K562 (cell line): ENCODE results near the gene CASTOR1. TPM values are rescaled to one million over a fixed set of nuclear protein-coding genes. Genes with fewer than 3 reads are reported as not detected.

ENCODE experiments used
- CHD2 ChIP-seq: IDR thresholded peaks from 2 replicates; pipeline ENCODE4 v1.6.1; 2011; ENCODE audit warnings: low read depth, low read length
- FOS ChIP-seq: IDR thresholded peaks from 3 replicates; pipeline ENCODE4 v1.6.1; 2011; ENCODE audit not compliant: insufficient read length; ENCODE audit errors: extremely low read depth
- GABPB1 ChIP-seq: sonication (generic); formaldehyde crosslinking; IDR thresholded peaks from 2 replicates; pipeline ENCODE4 v1.8.0; 2022; ENCODE audit warnings: mild to moderate bottlenecking, missing genetic modification reagents
- HDAC6 ChIP-seq: IDR thresholded peaks from 2 replicates; pipeline ENCODE4 v1.6.1; 2012; ENCODE audit warnings: low read depth, mild to moderate bottlenecking, control low read depth, inconsistent platforms, low read length, moderate library complexity
- HDGF ChIP-seq: fragments of 450-650 bp; IDR thresholded peaks from 2 replicates; pipeline ENCODE4 v1.6.1; 2016
- NCOA2 ChIP-seq, 2 experiments: fragments of 450-650 bp; IDR thresholded peaks; 2 replicates each; pipeline ENCODE4 v1.6.1; 2018; ENCODE audit warnings: mild to moderate bottlenecking in 2 of 2, moderate library complexity in 1 of 2; ENCODE audit not compliant: partially characterized antibody in 2 of 2
- RBM34 ChIP-seq: fragments of 200-400 bp; formaldehyde crosslinking; IDR thresholded peaks from 2 replicates; pipeline ENCODE4 v1.6.1; 2018; ENCODE audit warnings: low read length, borderline replicate concordance; ENCODE audit not compliant: insufficient read depth
- ZFPM2 ChIP-seq: fragments of 250-450 bp; sonication (Bioruptor Pico); IDR thresholded peaks from 2 replicates; pipeline ENCODE4 v1.5.1; 2022; ENCODE audit warnings: mild to moderate bottlenecking
- ZNF12 ChIP-seq: sonication (generic); formaldehyde crosslinking; IDR thresholded peaks from 2 replicates; pipeline ENCODE4 v1.4.0; 2020; ENCODE audit warnings: mild to moderate bottlenecking, missing genetic modification reagents
- ZNF239 ChIP-seq: fragments of 250-450 bp; sonication (Bioruptor Pico); IDR thresholded peaks from 2 replicates; pipeline ENCODE4 v1.4.0; 2020; ENCODE audit warnings: mild to moderate bottlenecking
- ZNF764 ChIP-seq: fragments of 250-450 bp; sonication (Bioruptor Pico); IDR thresholded peaks from 2 replicates; pipeline ENCODE4 v1.4.0; 2020; ENCODE audit warnings: low read depth, mild to moderate bottlenecking, moderate library complexity
- polyA plus RNA-seq, 8 experiments: library from polyadenylated mRNA; depleted of rRNA in 4 of 8; stranded (reverse) in 5 of 8; unstranded in 3 of 8; fragments of >200 nt; fragmentation: Nextera tagmentation in 2 of 8; fragmentation: Illumina TruSeq in 1 of 8; extraction: Ambion mirVana in 2 of 8; extraction: Trizol in 1 of 8; gene quantifications; 2 replicates each; pipeline versions ENCODE4 v1.2.1 to v1.2.3, GENCODE V29; 2011 to 2014; ENCODE audit warnings: inconsistent platforms in 1 of 8, missing spikeins in 1 of 8
- total RNA-seq, 7 experiments: library from RNA; depleted of rRNA in 6 of 7; stranded (reverse); fragments of >200 nt in 6 of 7; fragmentation: Illumina TruSeq in 2 of 7; extraction: Trizol in 2 of 7; gene quantifications; 2 replicates each; pipeline versions ENCODE4 v1.2.1 to v1.2.3, GENCODE V29; 2011 to 2021; ENCODE audit warnings: low replicate concordance in 1 of 7
- TF ChIP-seq, protein P1 (sequence below): sonication (generic); formaldehyde crosslinking; IDR thresholded peaks from 2 replicates; pipeline ENCODE4 v1.8.0; 2023; ENCODE audit warnings: missing genetic modification reagents, mild to moderate bottlenecking, borderline replicate concordance
- TF ChIP-seq, protein P2 (sequence below): sonication (generic); formaldehyde crosslinking; IDR thresholded peaks from 2 replicates; pipeline ENCODE4 v1.8.0; 2022; ENCODE audit warnings: mild to moderate bottlenecking, missing genetic modification reagents
- TF ChIP-seq, protein P3 (sequence below): sonication (generic); formaldehyde crosslinking; IDR thresholded peaks from 2 replicates; pipeline ENCODE4 v1.8.1; 2023; ENCODE audit warnings: mild to moderate bottlenecking, missing genetic modification reagents
- TF ChIP-seq, protein P4 (sequence below): fragments of 450-650 bp; IDR thresholded peaks from 2 replicates; pipeline ENCODE4 v1.6.1; 2016
- TF ChIP-seq, protein P5 (sequence below): fragments of 250-450 bp; sonication (Bioruptor Pico); IDR thresholded peaks from 2 replicates; pipeline ENCODE4 v1.5.1; 2021; ENCODE audit warnings: mild to moderate bottlenecking
- TF ChIP-seq, protein P6 (sequence below): fragments of 250-450 bp; sonication (Bioruptor Pico); IDR thresholded peaks from 2 replicates; pipeline ENCODE4 v1.5.0; 2021

Gene CASTOR1
- total and polyA plus RNA-seq, 9 of the 15 experiments (the other 6 are each of a cell fraction or from before 2014, with no cell fraction given) = 0.35 to 2.6 (median 1.1) TPM

DNA sequence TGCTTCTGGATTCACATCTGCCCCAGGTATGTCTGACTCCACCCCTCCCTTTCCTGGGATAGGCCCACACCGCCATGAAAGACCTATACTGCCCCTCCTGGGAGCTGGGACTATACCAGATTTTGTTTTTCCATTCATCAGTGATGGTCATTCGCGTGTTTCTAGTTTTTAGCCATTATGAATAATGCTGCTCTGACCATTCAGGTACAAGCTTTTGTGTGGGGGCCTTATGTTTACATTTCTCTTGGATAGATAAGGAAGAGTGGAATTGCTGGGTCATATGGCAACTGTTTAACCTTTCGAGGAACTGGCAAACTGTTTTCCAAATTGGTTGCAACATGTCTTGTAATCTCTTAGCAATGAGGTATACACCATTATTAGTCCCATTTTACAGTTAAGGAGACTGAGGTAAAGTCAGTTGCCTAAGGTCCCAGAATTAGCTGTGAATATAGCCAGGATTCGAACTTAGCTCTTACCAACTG, 38.6 kb upstream of the CASTOR1 start (continued):
- TF ChIP-seq, protein P1, sequence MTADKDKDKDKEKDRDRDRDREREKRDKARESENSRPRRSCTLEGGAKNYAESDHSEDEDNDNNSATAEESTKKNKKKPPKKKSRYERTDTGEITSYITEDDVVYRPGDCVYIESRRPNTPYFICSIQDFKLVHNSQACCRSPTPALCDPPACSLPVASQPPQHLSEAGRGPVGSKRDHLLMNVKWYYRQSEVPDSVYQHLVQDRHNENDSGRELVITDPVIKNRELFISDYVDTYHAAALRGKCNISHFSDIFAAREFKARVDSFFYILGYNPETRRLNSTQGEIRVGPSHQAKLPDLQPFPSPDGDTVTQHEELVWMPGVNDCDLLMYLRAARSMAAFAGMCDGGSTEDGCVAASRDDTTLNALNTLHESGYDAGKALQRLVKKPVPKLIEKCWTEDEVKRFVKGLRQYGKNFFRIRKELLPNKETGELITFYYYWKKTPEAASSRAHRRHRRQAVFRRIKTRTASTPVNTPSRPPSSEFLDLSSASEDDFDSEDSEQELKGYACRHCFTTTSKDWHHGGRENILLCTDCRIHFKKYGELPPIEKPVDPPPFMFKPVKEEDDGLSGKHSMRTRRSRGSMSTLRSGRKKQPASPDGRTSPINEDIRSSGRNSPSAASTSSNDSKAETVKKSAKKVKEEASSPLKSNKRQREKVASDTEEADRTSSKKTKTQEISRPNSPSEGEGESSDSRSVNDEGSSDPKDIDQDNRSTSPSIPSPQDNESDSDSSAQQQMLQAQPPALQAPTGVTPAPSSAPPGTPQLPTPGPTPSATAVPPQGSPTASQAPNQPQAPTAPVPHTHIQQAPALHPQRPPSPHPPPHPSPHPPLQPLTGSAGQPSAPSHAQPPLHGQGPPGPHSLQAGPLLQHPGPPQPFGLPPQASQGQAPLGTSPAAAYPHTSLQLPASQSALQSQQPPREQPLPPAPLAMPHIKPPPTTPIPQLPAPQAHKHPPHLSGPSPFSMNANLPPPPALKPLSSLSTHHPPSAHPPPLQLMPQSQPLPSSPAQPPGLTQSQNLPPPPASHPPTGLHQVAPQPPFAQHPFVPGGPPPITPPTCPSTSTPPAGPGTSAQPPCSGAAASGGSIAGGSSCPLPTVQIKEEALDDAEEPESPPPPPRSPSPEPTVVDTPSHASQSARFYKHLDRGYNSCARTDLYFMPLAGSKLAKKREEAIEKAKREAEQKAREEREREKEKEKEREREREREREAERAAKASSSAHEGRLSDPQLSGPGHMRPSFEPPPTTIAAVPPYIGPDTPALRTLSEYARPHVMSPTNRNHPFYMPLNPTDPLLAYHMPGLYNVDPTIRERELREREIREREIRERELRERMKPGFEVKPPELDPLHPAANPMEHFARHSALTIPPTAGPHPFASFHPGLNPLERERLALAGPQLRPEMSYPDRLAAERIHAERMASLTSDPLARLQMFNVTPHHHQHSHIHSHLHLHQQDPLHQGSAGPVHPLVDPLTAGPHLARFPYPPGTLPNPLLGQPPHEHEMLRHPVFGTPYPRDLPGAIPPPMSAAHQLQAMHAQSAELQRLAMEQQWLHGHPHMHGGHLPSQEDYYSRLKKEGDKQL (CRISPR knock-in tag) = no peak
- TF ChIP-seq, protein P2, sequence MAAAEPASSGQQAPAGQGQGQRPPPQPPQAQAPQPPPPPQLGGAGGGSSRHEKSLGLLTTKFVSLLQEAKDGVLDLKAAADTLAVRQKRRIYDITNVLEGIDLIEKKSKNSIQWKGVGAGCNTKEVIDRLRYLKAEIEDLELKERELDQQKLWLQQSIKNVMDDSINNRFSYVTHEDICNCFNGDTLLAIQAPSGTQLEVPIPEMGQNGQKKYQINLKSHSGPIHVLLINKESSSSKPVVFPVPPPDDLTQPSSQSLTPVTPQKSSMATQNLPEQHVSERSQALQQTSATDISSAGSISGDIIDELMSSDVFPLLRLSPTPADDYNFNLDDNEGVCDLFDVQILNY (CRISPR knock-in tag) = no peak
- TF ChIP-seq GABPB1 (CRISPR knock-in tag) (no peak), FOS (no peak), CHD2 (no peak), HDAC6 (no peak), HDGF (no peak), ZNF764 (CRISPR knock-in tag) (no peak), NCOA2 (IDR thresholded peaks at IDR 0.05; ENCODE audit: partially characterized antibody in 2 of 2) (no peak), ZFPM2 (CRISPR knock-in tag) (no peak), ZNF239 (CRISPR knock-in tag) (no peak), ZNF12 (CRISPR knock-in tag) (no peak), RBM34 (no peak)
- TF ChIP-seq, protein P3, sequence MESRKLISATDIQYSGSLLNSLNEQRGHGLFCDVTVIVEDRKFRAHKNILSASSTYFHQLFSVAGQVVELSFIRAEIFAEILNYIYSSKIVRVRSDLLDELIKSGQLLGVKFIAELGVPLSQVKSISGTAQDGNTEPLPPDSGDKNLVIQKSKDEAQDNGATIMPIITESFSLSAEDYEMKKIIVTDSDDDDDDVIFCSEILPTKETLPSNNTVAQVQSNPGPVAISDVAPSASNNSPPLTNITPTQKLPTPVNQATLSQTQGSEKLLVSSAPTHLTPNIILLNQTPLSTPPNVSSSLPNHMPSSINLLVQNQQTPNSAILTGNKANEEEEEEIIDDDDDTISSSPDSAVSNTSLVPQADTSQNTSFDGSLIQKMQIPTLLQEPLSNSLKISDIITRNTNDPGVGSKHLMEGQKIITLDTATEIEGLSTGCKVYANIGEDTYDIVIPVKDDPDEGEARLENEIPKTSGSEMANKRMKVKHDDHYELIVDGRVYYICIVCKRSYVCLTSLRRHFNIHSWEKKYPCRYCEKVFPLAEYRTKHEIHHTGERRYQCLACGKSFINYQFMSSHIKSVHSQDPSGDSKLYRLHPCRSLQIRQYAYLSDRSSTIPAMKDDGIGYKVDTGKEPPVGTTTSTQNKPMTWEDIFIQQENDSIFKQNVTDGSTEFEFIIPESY (CRISPR knock-in tag) = no peak
- TF ChIP-seq, protein P4, sequence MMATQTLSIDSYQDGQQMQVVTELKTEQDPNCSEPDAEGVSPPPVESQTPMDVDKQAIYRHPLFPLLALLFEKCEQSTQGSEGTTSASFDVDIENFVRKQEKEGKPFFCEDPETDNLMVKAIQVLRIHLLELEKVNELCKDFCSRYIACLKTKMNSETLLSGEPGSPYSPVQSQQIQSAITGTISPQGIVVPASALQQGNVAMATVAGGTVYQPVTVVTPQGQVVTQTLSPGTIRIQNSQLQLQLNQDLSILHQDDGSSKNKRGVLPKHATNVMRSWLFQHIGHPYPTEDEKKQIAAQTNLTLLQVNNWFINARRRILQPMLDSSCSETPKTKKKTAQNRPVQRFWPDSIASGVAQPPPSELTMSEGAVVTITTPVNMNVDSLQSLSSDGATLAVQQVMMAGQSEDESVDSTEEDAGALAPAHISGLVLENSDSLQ = no peak
- TF ChIP-seq, protein P5, sequence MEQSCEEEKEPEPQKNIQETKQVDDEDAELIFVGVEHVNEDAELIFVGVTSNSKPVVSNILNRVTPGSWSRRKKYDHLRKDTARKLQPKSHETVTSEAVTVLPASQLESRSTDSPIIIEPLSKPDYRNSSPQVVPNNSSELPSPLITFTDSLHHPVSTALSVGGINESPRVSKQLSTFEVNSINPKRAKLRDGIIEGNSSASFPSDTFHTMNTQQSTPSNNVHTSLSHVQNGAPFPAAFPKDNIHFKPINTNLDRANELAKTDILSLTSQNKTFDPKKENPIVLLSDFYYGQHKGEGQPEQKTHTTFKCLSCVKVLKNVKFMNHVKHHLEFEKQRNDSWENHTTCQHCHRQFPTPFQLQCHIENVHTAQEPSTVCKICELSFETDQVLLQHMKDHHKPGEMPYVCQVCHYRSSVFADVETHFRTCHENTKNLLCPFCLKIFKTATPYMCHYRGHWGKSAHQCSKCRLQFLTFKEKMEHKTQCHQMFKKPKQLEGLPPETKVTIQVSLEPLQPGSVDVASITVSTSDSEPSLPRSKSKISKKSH (CRISPR knock-in tag) = no peak
- TF ChIP-seq, protein P6, sequence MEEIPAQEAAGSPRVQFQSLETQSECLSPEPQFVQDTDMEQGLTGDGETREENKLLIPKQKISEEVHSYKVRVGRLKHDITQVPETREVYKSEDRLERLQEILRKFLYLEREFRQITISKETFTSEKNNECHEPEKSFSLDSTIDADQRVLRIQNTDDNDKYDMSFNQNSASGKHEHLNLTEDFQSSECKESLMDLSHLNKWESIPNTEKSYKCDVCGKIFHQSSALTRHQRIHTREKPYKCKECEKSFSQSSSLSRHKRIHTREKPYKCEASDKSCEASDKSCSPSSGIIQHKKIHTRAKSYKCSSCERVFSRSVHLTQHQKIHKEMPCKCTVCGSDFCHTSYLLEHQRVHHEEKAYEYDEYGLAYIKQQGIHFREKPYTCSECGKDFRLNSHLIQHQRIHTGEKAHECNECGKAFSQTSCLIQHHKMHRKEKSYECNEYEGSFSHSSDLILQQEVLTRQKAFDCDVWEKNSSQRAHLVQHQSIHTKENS = no peak
